HTERT RPE-1 (cell line): ENCODE measurements around the gene TMIGD2.
"Not testable (repeated sequence)": the region's sequence is repeated elsewhere in the genome, so short reads cannot be mapped to it uniquely, and the experiment has no call there.

Source experiments
- in situ Hi-C: fragments of 300-500 bp; cut with MboI; formaldehyde crosslinking; loops from 4 replicates; pipeline ENCODE4 v1.14.3; 2020; ENCODE audit warnings: low sequenced_read_pairs

TMIGD2 gene

DNA sequence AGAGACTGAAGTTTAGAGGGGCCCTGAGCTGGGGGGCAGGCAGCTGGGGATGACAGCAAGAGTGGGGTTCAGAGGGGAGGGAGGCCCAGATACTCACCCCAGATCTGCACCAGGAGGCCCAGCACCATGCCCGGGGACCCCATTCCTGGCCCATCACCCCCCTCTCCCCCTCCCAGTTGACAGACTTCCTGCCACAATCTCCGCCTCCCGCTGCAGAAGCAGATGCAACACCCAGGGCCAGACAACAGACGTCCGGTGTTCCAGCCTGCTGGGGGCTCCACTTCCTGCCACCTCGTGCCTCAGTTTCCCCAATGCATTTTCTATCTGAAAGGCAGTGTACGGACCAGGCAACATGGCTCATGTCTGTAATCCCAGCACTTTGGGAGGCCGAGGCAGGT, at the start of gene TMIGD2:
Gene TMIGD2, minus strand, starts transcription at position 147 of the 398 bp plus-strand sequence. Its CDS starts 4 bp downstream, at position 143.
- in situ Hi-C loops = no loop called here

DNA sequence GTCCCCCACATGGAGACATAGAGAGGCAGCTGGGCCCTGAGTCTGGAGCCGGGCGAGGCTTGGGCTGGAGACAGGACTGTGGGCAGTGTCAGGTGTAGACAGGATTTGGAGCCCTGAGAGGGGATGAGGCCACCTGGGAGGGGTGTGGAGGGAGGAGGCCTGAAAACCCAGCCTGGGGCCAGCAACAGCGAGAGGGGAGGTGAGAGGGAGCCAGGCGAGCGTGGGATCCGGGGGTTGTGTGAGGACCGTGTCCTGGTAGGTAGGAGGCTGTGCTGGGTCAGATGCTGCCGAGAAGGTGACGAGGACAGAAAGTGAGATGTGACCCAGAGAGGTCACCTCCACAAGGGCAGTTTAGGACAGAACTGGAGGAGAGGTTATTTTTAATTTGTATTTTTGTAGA, 48.5 kb upstream of the TMIGD2 start:
- in situ Hi-C loops = no loop called here

DNA sequence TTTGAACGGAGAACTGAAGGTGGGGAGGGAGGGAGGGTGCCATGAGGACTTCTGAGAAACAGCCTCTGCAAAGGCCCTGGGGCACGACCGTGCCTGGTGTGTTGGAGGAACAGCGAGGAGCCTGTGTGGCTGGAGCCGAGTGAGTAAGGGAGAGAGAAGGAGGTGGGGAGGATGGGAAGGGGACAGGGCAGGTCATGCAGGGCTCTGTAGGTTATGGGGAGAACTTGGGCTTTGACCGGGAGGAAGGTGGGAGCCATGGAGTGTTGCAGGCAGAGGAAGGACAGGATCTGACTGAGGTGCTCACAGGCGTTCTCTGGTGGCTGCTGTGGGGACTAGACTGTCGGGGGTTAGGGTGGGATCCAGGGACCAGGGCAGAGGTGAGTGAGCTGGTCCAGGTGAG, 47.9 kb upstream of the TMIGD2 start:
- in situ Hi-C loops = no loop called here

DNA sequence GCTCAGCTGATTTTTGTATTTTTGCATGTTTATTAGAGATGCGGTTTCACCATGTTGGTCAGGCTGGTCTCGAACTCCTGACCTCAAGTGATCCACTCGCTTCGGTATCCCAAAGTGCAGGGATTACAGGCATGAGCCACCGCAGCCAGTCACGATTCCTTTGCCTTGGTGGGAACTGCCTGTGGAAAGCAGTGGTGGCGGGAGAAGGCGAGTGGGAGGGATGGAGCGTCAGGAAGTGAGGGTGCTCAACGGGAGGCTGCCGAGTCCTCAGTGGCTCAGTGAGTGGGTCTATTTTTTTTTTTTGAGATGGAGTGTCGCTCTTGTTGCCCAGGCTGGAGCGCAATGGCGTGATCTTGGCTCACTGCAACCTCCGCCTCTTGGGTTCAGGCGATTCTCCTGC, 47.0 kb upstream of the TMIGD2 start:
- in situ Hi-C loops = not testable (repeated sequence)

DNA sequence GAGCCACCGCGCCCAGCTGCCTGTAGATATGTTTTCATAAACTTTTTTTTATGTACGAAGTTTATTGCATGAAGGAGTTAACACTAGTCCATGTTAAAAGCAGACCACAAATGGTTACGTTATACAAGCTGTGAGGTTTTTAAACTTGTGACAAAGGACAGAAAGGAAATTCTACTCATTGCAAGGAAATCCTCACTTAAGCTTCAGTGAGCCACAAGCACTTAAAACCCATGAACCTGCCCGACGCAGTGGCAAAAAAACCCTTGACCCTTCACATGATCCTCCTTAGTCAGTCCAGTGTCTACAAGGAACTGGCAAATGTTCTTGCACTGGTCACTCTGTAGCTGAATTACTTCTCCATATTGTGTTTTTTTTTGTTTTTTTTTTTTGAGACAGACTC, 45.3 kb upstream of the TMIGD2 start:
- in situ Hi-C loops = no loop called here

DNA sequence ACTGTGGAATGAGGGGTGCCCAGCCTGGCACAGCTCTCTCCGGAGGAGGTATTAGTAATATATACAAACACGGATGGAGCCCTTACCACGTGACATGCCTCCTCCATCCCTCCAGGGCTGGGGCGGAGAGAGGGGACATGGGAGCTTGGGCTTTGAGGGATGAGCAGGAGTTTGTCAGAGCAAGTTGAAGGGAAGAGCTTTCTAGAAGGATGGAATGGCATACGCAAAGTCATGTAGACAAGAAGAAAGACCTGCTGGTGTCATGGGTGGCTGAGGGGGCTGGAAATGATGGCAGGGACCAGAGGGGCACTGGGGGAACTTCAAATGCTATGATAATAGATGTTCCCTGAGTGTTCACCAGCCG, 43.8 kb upstream of the TMIGD2 start:
- in situ Hi-C loops = no loop called here

GRCh38 chr19:4345342-4346019, 43.3 kb upstream of the TMIGD2 start:
- in situ Hi-C loops = no loop called here

DNA sequence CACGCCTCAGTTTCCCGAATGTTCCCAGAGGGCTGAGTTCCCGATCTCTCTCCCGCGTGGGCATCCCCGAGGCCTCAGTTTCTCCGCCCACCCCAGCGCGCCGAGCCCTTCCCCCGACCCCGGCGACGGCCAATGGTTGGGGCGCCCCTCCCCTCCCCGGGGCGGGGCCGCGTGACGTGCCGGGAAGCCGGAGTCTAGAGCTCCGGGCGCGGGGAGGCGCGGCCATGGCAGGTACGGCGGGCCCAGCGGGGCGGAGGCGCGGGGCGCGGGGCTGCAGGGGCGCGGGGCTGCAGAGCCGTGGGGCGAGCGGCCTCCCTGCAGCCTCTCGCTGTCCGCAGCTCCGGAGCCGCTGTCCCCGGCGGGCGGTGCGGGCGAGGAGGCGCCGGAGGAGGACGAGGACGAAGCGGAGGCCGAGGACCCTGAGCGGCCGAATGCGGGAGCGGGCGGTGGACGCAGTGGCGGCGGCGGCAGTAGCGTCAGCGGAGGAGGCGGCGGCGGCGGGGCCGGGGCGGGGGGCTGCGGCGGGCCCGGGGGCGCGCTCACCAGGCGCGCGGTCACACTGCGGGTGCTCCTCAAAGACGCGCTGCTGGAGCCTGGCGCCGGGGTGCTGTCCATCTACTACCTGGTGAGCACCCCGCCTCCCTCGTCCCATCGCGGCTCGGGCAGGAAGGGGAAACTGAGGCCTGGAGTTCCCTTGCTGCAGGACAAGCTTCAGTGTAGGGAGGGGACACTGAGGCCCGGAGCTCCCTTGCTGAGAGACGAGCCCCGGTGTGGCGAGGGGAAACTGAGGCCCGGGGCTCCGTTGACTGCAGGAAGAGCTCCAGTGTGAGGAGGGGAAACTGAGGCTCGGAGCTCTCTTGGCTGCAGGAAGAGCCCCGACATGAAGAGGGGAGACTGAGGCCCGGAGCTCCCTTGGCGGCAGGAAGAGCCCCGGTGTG, 41.5 kb upstream of the TMIGD2 start, which contains the start of gene MPND:
Gene MPND, plus strand, starts transcription at position 193 of the 938 bp plus-strand sequence. Its CDS starts 32 bp downstream, at position 225.
- in situ Hi-C loops = no loop called here

- in situ Hi-C loops = no loop called here
These were observed 40.6 kb upstream of the TMIGD2 start for GRCh38 chr19:4342615-4343369.

- in situ Hi-C loops = no loop called here
These were observed 40.1 kb upstream of the TMIGD2 start for GRCh38 chr19:4342314-4342614.

DNA sequence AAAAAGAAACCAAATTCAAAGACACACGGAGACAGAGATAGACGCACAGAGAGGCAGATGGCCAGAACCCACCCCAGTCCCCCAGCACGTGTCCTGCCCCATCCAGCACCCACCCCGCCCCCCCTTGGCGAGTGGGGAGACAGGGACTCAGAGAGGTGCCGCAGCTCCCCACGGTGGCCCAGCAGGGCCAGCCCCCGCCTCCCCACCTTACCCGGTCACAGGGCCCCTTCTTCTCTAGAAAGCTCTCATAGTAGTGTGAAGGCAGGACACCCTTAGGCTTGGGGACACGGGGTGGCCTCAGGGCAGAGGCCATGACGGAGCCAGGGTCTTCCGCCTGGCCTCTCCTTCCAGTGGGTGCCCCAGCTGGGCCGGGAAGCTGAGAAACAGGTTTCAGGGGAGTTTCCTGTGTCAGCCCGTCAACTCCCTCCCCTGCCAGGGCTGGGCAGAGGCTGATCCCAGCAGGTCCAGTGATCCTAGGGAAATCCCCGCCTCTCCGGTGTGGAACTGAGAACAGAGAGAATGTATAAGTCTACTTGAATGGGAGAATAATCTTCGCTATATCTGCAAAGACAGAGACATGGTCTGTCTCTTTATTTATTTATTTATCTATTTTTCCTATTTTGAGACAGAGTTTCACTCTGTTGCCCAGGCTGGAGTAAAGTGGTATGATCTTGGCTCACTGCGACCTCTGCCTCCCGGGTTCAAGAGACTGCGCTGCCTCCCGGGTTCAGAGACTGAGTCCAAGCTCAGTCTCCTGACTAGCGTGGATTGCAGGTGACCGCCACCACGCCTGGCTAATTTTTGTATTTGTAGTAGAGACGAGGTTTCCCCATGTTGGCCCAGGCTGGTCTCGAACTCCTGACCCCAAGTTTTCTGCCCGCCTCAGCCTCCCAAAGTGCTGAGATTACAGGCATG, 36.5 kb upstream of the TMIGD2 start, which contains the start of gene STAP2:
Gene STAP2, minus strand, starts transcription at position 387 of the 915 bp plus-strand sequence. Its CDS starts 74 bp downstream, at position 313.
- in situ Hi-C loops = no loop called here

DNA sequence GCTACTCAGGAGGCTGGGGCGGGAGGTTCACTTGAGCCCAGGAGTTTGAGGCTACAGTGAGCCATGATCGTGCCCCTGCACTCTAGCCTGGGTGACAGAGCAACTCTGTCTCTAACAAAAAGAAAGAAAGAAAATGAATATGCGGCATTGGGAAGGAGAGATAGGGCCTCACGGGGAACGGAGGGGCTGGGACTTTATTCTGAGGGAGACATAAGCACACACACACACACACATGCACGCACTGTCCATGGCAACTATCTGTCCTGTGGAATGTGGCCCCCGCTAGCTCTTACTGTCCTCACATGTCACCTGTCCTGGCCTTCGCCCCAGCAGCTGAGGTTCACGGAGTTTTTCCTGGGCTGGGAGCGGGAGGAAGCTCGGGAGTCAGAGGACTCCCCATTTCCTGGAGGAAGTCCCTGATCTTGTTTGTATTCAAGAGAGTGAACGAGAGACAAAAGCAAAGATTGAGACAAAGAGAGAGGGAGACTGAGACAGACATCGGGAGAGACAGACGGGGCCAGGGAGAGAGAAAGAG, 35.8 kb upstream of the TMIGD2 start:
- in situ Hi-C loops = no loop called here

- in situ Hi-C loops = no loop called here
These were observed 32.9 kb upstream of the TMIGD2 start for GRCh38 chr19:4334929-4335570.

GRCh38 chr19:4329858-4330257, 27.7 kb upstream of the TMIGD2 start:
- in situ Hi-C loops = no loop called here

DNA sequence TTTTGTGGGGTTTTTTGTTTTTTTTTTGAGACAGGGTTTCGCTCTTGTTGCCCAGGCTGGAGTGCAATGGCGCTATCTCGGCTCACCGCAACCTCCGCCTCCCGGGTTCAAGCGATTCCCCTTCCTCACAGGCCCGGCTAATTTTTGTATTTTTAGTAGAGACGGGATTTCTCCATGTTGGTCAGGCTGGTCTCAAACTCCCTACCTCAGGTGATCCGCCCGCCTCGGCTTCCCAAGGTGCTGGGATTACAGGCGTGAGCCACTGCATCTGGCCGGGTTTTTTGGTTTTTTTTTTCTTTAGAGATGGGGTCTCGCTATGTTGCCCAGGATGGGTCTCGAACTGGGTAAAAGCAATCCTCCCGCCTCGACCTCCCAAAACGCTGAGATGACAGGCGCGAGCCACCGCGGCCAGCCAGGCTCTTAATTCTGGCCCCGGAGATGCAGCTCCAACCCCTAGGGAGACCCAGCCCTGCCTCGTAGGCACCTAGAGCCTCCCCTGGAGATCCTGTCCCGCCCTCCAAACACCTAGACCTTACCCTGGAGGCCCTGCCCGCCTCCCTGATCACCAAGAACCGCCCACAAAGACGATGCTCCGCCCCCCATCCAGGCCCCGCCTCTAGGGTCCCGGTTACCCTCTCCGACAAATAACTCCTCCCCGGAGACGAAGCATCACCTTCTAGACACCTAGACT, 26.9 kb upstream of the TMIGD2 start:
- in situ Hi-C loops = not testable (repeated sequence)

DNA sequence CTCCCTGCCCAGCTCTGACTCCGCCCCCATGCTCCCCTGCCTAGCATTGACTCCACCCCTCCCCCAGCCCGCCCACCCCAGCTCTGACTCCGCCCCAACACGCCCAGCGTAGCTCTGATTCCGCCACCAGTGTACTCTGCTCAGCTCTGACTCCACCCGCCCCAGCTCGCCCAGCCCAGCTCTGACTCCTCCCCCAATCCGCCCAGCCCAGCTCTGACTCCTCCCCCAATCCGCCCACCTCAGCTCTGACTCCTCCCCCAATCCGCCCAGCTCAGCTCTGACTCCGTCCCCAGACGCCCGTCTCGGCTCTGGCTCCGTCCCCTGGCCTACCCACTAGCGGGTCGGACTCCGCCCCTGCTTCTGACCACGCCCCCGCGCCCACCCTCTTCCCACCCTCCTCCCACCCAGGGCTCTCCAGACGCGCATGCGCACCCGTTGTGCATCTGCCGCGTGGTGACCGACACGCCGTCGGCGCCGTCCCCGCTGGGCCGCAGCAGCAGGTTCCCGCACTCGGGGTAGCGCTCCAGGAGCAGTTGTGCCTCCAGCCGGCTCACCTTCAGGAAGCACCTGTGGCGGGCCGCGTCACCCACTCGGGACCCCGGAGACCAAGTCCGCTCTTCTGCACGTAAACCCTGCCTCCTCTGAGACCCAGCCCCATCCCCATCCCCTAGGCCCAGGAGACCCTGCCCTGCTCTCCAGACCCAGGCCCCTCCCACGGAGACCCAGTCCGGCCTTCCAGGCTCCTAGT, 26.2 kb upstream of the TMIGD2 start:
- in situ Hi-C loops = no loop called here

- in situ Hi-C loops = no loop called here
These were observed 25.7 kb upstream of the TMIGD2 start for GRCh38 chr19:4327877-4328242.

DNA sequence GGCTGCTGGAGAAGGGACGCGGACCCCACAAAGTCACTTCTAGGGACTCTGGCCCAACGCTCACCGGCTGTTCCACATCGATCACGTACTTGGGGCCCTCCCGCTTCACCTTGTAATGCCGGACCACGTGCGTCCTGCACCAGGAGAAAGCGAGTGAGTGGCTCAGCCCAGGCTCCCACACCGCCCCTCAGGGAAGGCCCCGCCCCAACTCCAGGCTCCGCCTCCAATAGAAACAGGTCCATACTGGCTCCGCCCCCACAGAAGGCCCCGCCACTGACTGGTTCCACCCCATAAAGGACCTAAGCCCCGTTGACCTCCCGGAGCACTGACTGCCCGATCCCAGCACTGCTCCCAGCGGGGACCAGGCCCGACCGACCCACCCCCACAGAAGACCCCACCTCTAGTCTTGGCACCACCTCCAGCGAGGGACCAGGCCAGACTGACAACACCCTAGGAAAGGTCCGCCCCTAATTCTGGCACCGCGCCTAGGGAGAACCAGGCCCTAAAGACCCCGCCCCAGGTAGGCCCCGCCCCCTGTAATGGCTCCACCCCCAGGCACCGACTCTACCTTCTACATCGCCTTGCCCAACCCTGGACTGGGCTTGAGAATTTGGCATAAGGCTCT, 25.2 kb upstream of the TMIGD2 start:
- in situ Hi-C loops = no loop called here
